Measurements from ENCODE around the gene ROR1.

ROR1 gene

GRCh38 chr1:63863145-63863544 is 89.3 kb downstream of the ROR1 start:
- no peak for DNase-seq (ENCODE audit: low read depth)
- TF ChIP-seq CTCF (conservative IDR thresholded peaks at IDR 0.05; ENCODE audit: low read depth, low read length) = no peak
- H3K4me3 ChIP-seq (ENCODE audit: low read depth, low read length) = no peak overlapping the region

GRCh38 chr1:63864224-63864641 is 90.4 kb downstream of the ROR1 start:
- no peak overlapping the region for H3K4me3 ChIP-seq (ENCODE audit: low read depth, low read length)
- TF ChIP-seq CTCF (conservative IDR thresholded peaks at IDR 0.05; ENCODE audit: low read depth, low read length) = no peak
- no peak for DNase-seq (ENCODE audit: low read depth)

- no peak for DNase-seq (ENCODE audit: low read depth)
- no peak overlapping the region for H3K4me3 ChIP-seq (ENCODE audit: low read depth, low read length)
- TF ChIP-seq CTCF (conservative IDR thresholded peaks at IDR 0.05; ENCODE audit: low read depth, low read length) = no peak
Observed at GRCh38 chr1:63865561-63865960, 91.7 kb downstream of the ROR1 start.

GRCh38 chr1:63866084-63866483 is 92.3 kb downstream of the ROR1 start:
- DNase-seq (ENCODE audit: low read depth) = no peak
- no peak for TF ChIP-seq CTCF (conservative IDR thresholded peaks at IDR 0.05; ENCODE audit: low read depth, low read length)
- H3K4me3 ChIP-seq (ENCODE audit: low read depth, low read length) = no peak overlapping the region

GRCh38 chr1:63867429-63868176 is 93.8 kb downstream of the ROR1 start:
- no peak overlapping the region for H3K4me3 ChIP-seq (ENCODE audit: low read depth, low read length)
- TF ChIP-seq CTCF (conservative IDR thresholded peaks at IDR 0.05; ENCODE audit: low read depth, low read length) = no peak
- no peak for DNase-seq (ENCODE audit: low read depth)

- no peak for DNase-seq (ENCODE audit: low read depth)
- no peak overlapping the region for H3K4me3 ChIP-seq (ENCODE audit: low read depth, low read length)
- TF ChIP-seq CTCF (conservative IDR thresholded peaks at IDR 0.05; ENCODE audit: low read depth, low read length) = peak; percentile 34
Observed at GRCh38 chr1:63868268-63868781, 94.5 kb downstream of the ROR1 start.

GRCh38 chr1:63870152-63870551 is 96.3 kb downstream of the ROR1 start:
- no peak overlapping the region for H3K4me3 ChIP-seq (ENCODE audit: low read depth, low read length)
- DNase-seq (ENCODE audit: low read depth) = no peak
- TF ChIP-seq CTCF (conservative IDR thresholded peaks at IDR 0.05; ENCODE audit: low read depth, low read length) = peak; percentile 5

Measured in choroid plexus epithelial cell (primary cell).